ENCODE measurements around the gene SCARB1. TPM values are rescaled to one million over a fixed set of nuclear protein-coding genes. Genes with fewer than 3 reads are reported as not detected.

Gene SCARB1
- total RNA-seq, 1 experiment from 2014 or later: 31.3 TPM

GRCh38 chr12:124906606-124907261, 43.1 kb upstream of the SCARB1 start:
- no peak overlapping the region for H2AK5ac ChIP-seq (ENCODE audit: insufficient read length, low read length)
- H3K9me3 ChIP-seq (ENCODE audit: control insufficient read depth, low read depth, low read length): no peaks in the 10 kb centered on the region
- H3K27ac ChIP-seq (ENCODE audit: insufficient read length, low read depth, low read length): no peak overlapping the region
- H3T11ph ChIP-seq (ENCODE audit: low read length): no peak overlapping the region
- no peaks in the 10 kb centered on the region for H3K4me1 ChIP-seq (ENCODE audit: insufficient read depth, low read length)
- H4K8ac ChIP-seq (replicated peaks; ENCODE audit: insufficient read length, low read depth, low read length): no peak overlapping the region
- no peak overlapping the region for H2BK5ac ChIP-seq (ENCODE audit: insufficient read length, low read length)
- H3K4me1 Mint-ChIP-seq: peaks cover 22 to 23% of the 10 kb centered on the region in 2 experiments
- H3K14ac ChIP-seq (ENCODE audit: insufficient read depth, low read length): no peak overlapping the region
- peak; percentile 91 for DNase-seq
- peaks cover 3% of the 10 kb centered on the region for H3K79me1 ChIP-seq (ENCODE audit: insufficient read depth, low read depth, low read length, poor library complexity, severe bottlenecking)
- H3K27me3 Mint-ChIP-seq (ENCODE audit: low read depth): no peaks in the 10 kb centered on the region
- H3K4ac ChIP-seq (ENCODE audit: low read depth, low read length): no peak overlapping the region
- H3K18ac ChIP-seq (ENCODE audit: insufficient read length, low read depth, low read length): no peak overlapping the region
- no peak overlapping the region for H4K91ac ChIP-seq (ENCODE audit: insufficient read length, low read depth, low read length)
- no peaks in the 10 kb centered on the region; the same call in 1 of the 2 replicates for H3K79me2 ChIP-seq (ENCODE audit: insufficient read depth, low read length)
- H3K56ac ChIP-seq (ENCODE audit: insufficient read length, low read depth, low read length): no peak overlapping the region
- WGBS (ENCODE audit: extremely low coverage, insufficient read length, low lambda C conversion rate): no CpG with 5 or more reads among the region's 2 CpGs
- no peak overlapping the region for H2BK15ac ChIP-seq (ENCODE audit: low read depth, low read length)
- H2BK20ac ChIP-seq (ENCODE audit: low read depth, low read length, poor library complexity, severe bottlenecking): no peak overlapping the region
- H3K9ac ChIP-seq (ENCODE audit: extremely low read depth, insufficient read length, low read length): no peak overlapping the region
- H3K27ac Mint-ChIP-seq: no peak overlapping the region
- no peak overlapping the region for H2BK120ac ChIP-seq (ENCODE audit: low read depth, low read length, poor library complexity, severe bottlenecking)
- no peak overlapping the region for H2AFZ ChIP-seq (ENCODE audit: low read length)
- no peak overlapping the region for H4K5ac ChIP-seq (ENCODE audit: insufficient read length, low read depth, low read length)
- H3K9me3 Mint-ChIP-seq: no peaks in the 10 kb centered on the region; a peak in 1 of 5 replicates
- H2BK12ac ChIP-seq (ENCODE audit: insufficient read length, low read depth, low read length): no peak overlapping the region
- peak; percentile 99 for TF ChIP-seq CTCF (conservative IDR thresholded peaks at IDR 0.05)
- no peak overlapping the region for H3K4me3 Mint-ChIP-seq
- no peak overlapping the region for H3K23ac ChIP-seq (ENCODE audit: insufficient read length, low read depth, low read length)
- H3K4me2 ChIP-seq (ENCODE audit: insufficient read depth, insufficient read length, low read length): no peak overlapping the region
- peaks cover 9 to 14% (median 11%) of the 10 kb centered on the region in 3 experiments for H3K36me3 Mint-ChIP-seq (ENCODE audit: insufficient read depth in 1 of 3, low read depth in 3 of 3)
- no peaks in the 10 kb centered on the region for H4K20me1 ChIP-seq (ENCODE audit: control insufficient read depth, insufficient read depth, insufficient read length)
- H3K23me2 ChIP-seq (ENCODE audit: insufficient read length, low read depth, low read length, poor library complexity, severe bottlenecking): no peaks in the 10 kb centered on the region
- no peaks in the 10 kb centered on the region for H3K27me3 ChIP-seq (ENCODE audit: insufficient read depth, low read length)
